ENCODE data around the gene COMMD6. TPM values are rescaled to one million over a fixed set of nuclear protein-coding genes. Genes with fewer than 3 reads are reported as not detected.
A peak's percentile ranks its signal among the peaks of the same experiment; 100 is the strongest.

COMMD6 gene
- total and polyA plus RNA-seq, 9 of the 15 experiments (the other 6 are each of a cell fraction or from before 2014, with no cell fraction given), result 32.6 to 116 (median 65.0) TPM

DNA sequence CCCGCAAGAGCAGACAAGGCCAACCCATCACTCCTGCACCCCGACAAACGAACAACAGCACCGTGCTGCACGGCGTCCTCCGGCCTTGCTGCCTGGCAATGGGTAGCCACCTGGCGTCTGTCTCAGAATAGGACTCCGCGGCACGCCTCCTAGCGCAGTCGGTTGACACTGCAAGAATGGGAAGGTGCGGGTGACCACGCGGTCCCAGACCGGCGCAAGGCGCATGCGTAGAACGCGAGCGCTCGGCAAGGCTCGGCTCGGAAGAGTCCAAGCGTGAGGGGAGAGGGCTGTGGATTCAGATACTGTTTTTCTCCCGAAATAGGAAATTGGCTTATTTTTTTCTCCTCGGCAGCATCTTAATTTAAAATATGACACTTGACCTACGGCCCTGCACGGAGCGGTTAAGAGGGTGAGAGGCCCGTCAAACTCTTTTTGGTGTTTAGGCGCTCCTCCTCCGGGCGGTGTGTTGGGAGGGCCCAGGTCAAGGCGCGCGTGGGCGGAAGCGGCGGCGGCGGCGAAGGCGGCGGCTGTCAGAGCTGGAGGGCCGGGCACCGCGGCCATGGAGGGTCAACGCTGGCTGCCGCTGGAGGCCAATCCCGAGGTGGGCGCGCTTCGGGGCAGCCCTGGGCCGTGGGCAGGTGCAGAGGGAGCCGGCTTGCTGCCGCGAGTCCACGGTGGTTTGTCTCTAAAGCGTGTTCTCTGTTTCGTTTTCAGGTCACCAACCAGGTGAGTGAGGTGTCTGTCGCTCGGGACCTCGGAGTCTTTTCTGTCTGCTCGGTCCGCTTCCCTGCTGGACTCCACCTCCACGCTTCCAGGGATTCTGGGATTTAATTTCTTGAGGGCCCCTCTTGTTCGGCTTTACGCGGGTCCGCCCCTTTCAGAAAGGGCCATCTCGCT lies 11.9 kb upstream of the COMMD6 start, which contains the start of gene UCHL3:
Gene UCHL3 (plus strand): TSS at position 530 of the 897 bp plus-strand sequence. CDS start 30 bp downstream, at position 560.
- CTCF ChIA-PET (ENCODE audit: low intra/inter-chr PET ratio), result interaction anchor here (0.6 kb wide), 1 partner anchor 20 kb away, joined by 4 read pairs; no protein-coding TSS in a partner anchor
- TF ChIP-seq POLR2AphosphoS5 (IDR thresholded peaks at IDR 0.05; ENCODE audit: control insufficient read depth, insufficient read depth, low read depth, low read length) (0 out of 2 replicates have a peak, but pooled peaks have one; percentile 16), NUFIP1 (IDR thresholded peaks at IDR 0.05; ENCODE audit: partially characterized antibody) (no peak), MCM7 (IDR thresholded peaks at IDR 0.05) (no peak), ZFP1 (CRISPR knock-in tag; IDR thresholded peaks at IDR 0.05) (no peak), ZNF41 (CRISPR knock-in tag; conservative IDR thresholded peaks at IDR 0.05) (no peak), ZC3H11A (IDR thresholded peaks at IDR 0.05; ENCODE audit: low read depth, low read length) (no peak), PHB2 (IDR thresholded peaks at IDR 0.05; ENCODE audit: low read depth) (no peak), ZNF75A (CRISPR knock-in tag; IDR thresholded peaks at IDR 0.05) (no peak), MYNN (IDR thresholded peaks at IDR 0.05) (0 out of 2 replicates have a peak, but pooled peaks have one; percentile 16), MYNN (CRISPR knock-in tag; IDR thresholded peaks at IDR 0.05) (no peak), ZNF212 (CRISPR knock-in tag; IDR thresholded peaks at IDR 0.05) (no peak), HNRNPL (IDR thresholded peaks at IDR 0.05; ENCODE audit: low read depth, low read length) (no peak), SAP30 (IDR thresholded peaks at IDR 0.05; ENCODE audit: borderline replicate concordance, insufficient read depth, low read depth, low read length, poor library complexity, severe bottlenecking) (peak; percentile 84), PCBP1 (IDR thresholded peaks at IDR 0.05; ENCODE audit: low read depth, low read length, poor library complexity, severe bottlenecking) (peak; percentile 56), JUND (IDR thresholded peaks at IDR 0.05; ENCODE audit: borderline replicate concordance, low read depth, low read length) (peak; percentile 89), JUND (tag; IDR thresholded peaks at IDR 0.05; ENCODE audit: borderline replicate concordance, low read depth, low read length) (no peak; the same call in 2 of the 3 replicates), FUS (optimal IDR thresholded peaks at IDR 0.05; ENCODE audit: low read depth, low read length) (no peak), RBFOX2 (IDR thresholded peaks at IDR 0.05; ENCODE audit: low read depth, low read length) (peak; percentile 96), POLR2AphosphoS2 (IDR thresholded peaks at IDR 0.05; ENCODE audit: low read length) (no peak)
- TF ChIP-seq, protein P1, sequence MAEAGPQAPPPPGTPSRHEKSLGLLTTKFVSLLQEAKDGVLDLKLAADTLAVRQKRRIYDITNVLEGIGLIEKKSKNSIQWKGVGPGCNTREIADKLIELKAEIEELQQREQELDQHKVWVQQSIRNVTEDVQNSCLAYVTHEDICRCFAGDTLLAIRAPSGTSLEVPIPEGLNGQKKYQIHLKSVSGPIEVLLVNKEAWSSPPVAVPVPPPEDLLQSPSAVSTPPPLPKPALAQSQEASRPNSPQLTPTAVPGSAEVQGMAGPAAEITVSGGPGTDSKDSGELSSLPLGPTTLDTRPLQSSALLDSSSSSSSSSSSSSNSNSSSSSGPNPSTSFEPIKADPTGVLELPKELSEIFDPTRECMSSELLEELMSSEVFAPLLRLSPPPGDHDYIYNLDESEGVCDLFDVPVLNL (CRISPR knock-in tag; IDR thresholded peaks at IDR 0.05; ENCODE audit: low read depth), result no peak
- TF ChIP-seq, protein P2, sequence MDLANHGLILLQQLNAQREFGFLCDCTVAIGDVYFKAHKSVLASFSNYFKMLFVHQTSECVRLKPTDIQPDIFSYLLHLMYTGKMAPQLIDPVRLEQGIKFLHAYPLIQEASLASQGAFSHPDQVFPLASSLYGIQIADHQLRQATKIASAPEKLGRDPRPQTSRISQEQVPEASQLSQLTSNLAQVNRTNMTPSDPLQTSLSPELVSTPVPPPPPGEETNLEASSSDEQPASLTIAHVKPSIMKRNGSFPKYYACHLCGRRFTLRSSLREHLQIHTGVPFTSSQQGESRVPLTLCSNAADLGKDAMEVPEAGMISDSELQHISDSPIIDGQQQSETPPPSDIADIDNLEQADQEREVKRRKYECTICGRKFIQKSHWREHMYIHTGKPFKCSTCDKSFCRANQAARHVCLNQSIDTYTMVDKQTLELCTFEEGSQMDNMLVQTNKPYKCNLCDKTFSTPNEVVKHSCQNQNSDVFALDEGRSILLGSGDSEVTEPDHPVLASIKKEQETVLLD (IDR thresholded peaks at IDR 0.05), result peak; percentile 74; the same call in 1 of the 2 replicates

More for the DNA sequence above, 11.9 kb upstream of the COMMD6 start, which contains the start of gene UCHL3:
- Histone ChIP-seq H4K20me1 (replicated peaks; ENCODE audit: control insufficient read depth, insufficient read depth, low read length) (no peaks in the 10 kb centered on the region), H2AFZ (ENCODE audit: low read depth, low read length) (peak within 1 kb of the TSS; percentile 100), H3K9me1 (ENCODE audit: control insufficient read depth, insufficient read depth, low read length) (no peaks in the 10 kb centered on the region), H3K27me3 (ENCODE audit: control insufficient read depth in 2 of 2, insufficient read depth in 2 of 2, low read length in 2 of 2) (no peaks in the 10 kb centered on the region), H3K79me2 (ENCODE audit: control insufficient read depth, insufficient read depth, low read length) (peaks cover 42% of the 10 kb centered on the region), H3K9ac (ENCODE audit: insufficient read depth in 1 of 2, low read depth in 2 of 2, low read length in 2 of 2) (peak within 1 kb of the TSS; percentile 85 to 95), H3K4me1 (replicated peaks in 1 of 2; ENCODE audit: control insufficient read depth in 2 of 2, insufficient read depth in 2 of 2, low read length in 2 of 2) (peaks cover 6% of the 10 kb centered on the region in 2 experiments; a peak in 3 of 5 replicates), H3K4me2 (ENCODE audit: insufficient read depth, low read length) (peak within 1 kb of the TSS; percentile 91), H3K4me3 (peak within 1 kb of the TSS; percentile 84), H3K36me3 (ENCODE audit: control insufficient read depth, insufficient read depth, low read length) (peaks cover 16% of the 10 kb centered on the region; the same call in 2 of the 3 replicates), H3K9me3 (replicated peaks; ENCODE audit: control insufficient read depth, insufficient read depth, low read depth, low read length) (no peaks in the 10 kb centered on the region), H3K27ac (ENCODE audit: extremely low read depth, low read depth, low read length) (peak within 1 kb of the TSS; percentile 95)
- POLR2A ChIA-PET, result interaction anchor here (0.6 to 2.1 kb wide), 5 partner anchors 18 to 1460 kb away, joined by 3 to 9 read pairs (median 3); no protein-coding TSS in a partner anchor
- BruUV-seq (replicated peaks), result no TSS peak
- in situ Hi-C loops (cut with MboI), result loop anchor here (10.0 kb wide), 1 partner anchor 1355 kb away; no protein-coding TSS in a partner anchor
- ATAC-seq (peak; percentile 94), FAIRE-seq (peak; percentile 96), DNase-seq (ENCODE audit: extremely low read depth in 1 of 4, low spot score in 3 of 4) (peak; percentile 92 to 96 (median 93))
- 1% methylated on average over 44 of the region's 74 CpGs for WGBS (ENCODE audit: insufficient coverage, low coverage, missing lambda C conversion rate)
- intact Hi-C loops (cut with micrococcal nuclease), result loop anchor here (2.0 kb wide), 1 partner anchor 67 kb away; the partner anchor contains the start of gene TBC1D4

Data from K562 (cell line).